ENCODE results near the gene APLP1. TPM values are rescaled to one million over a fixed set of nuclear protein-coding genes. Genes with fewer than 3 reads are reported as not detected.
A peak's percentile ranks its signal among the peaks of the same experiment; 100 is the strongest.

The APLP1 gene
- total RNA-seq, 1 donor from 2014 or later = 618 TPM

GRCh38 chr19:35843676-35844481 lies 24.5 kb upstream of the APLP1 start:
- TF ChIP-seq CTCF (IDR thresholded peaks at IDR 0.05; ENCODE audit: partially characterized antibody, unreplicated experiment) = no peak
- Mint-ChIP-seq H3K4me3 (ENCODE audit: unreplicated experiment) (peak overlapping the region; percentile 90), H3K9me3 (ENCODE audit: unreplicated experiment) (peaks cover 20% of the 10 kb centered on the region), H3K36me3 (ENCODE audit: unreplicated experiment) (peaks cover 30% of the 10 kb centered on the region), H3K27ac (ENCODE audit: unreplicated experiment) (no peak overlapping the region), H3K27me3 (ENCODE audit: unreplicated experiment) (peaks cover 30% of the 10 kb centered on the region), H3K4me1 (ENCODE audit: low read depth, unreplicated experiment) (peaks cover 15% of the 10 kb centered on the region)
- DNase-seq = peak; percentile 43

- Mint-ChIP-seq H3K4me3 (ENCODE audit: unreplicated experiment) (peak overlapping the region; percentile 90), H3K9me3 (ENCODE audit: unreplicated experiment) (peaks cover 20% of the 10 kb centered on the region), H3K36me3 (ENCODE audit: unreplicated experiment) (peaks cover 30% of the 10 kb centered on the region), H3K4me1 (ENCODE audit: low read depth, unreplicated experiment) (peaks cover 15% of the 10 kb centered on the region), H3K27ac (ENCODE audit: unreplicated experiment) (no peak overlapping the region), H3K27me3 (ENCODE audit: unreplicated experiment) (peaks cover 30% of the 10 kb centered on the region)
- no peak for TF ChIP-seq CTCF (IDR thresholded peaks at IDR 0.05; ENCODE audit: partially characterized antibody, unreplicated experiment)
- no peak for DNase-seq
These were observed 23.7 kb upstream of the APLP1 start for GRCh38 chr19:35844482-35845214.

- DNase-seq = peak; percentile 43
- Mint-ChIP-seq H3K4me1 (ENCODE audit: low read depth, unreplicated experiment) (peaks cover 15% of the 10 kb centered on the region), H3K9me3 (ENCODE audit: unreplicated experiment) (peaks cover 20% of the 10 kb centered on the region), H3K27ac (ENCODE audit: unreplicated experiment) (no peak overlapping the region), H3K4me3 (ENCODE audit: unreplicated experiment) (peak overlapping the region; percentile 90), H3K36me3 (ENCODE audit: unreplicated experiment) (peaks cover 30% of the 10 kb centered on the region), H3K27me3 (ENCODE audit: unreplicated experiment) (peaks cover 30% of the 10 kb centered on the region)
- no peak for TF ChIP-seq CTCF (IDR thresholded peaks at IDR 0.05; ENCODE audit: partially characterized antibody, unreplicated experiment)
These were observed 22.9 kb upstream of the APLP1 start for GRCh38 chr19:35845215-35846037.

GRCh38 chr19:35846038-35846668 lies 22.2 kb upstream of the APLP1 start:
- H3K9me3 Mint-ChIP-seq (ENCODE audit: unreplicated experiment) = peaks cover 20% of the 10 kb centered on the region
- no peak overlapping the region for H3K27ac Mint-ChIP-seq (ENCODE audit: unreplicated experiment)
- DNase-seq = no peak
- H3K27me3 Mint-ChIP-seq (ENCODE audit: unreplicated experiment) = peaks cover 30% of the 10 kb centered on the region
- H3K4me3 Mint-ChIP-seq (ENCODE audit: unreplicated experiment) = peak overlapping the region; percentile 83
- peaks cover 30% of the 10 kb centered on the region for H3K36me3 Mint-ChIP-seq (ENCODE audit: unreplicated experiment)
- no peak for TF ChIP-seq CTCF (IDR thresholded peaks at IDR 0.05; ENCODE audit: partially characterized antibody, unreplicated experiment)
- H3K4me1 Mint-ChIP-seq (ENCODE audit: low read depth, unreplicated experiment) = peaks cover 15% of the 10 kb centered on the region

Measured in glutamatergic neuron (in vitro differentiated cells).